ENCODE results near the gene FANCG. TPM values are rescaled to one million over a fixed set of nuclear protein-coding genes. Genes with fewer than 3 reads are reported as not detected.

The FANCG gene
- total RNA-seq, 2 donors from 2014 or later: 2.2 to 19.1 TPM

- DNase-seq (ENCODE audit: low spot score) (no peak), ATAC-seq (ENCODE audit: insufficient number of reproducible peaks, low FRiP score, low read depth) (no peak)
- no peaks in the 10 kb centered on the region for H3K4me1 ChIP-seq (ENCODE audit: control insufficient read depth in 1 of 2, low read depth in 2 of 2)
- H3K4me3 ChIP-seq: no peak overlapping the region
- peaks cover 5% of the 10 kb centered on the region for H3K36me3 ChIP-seq
- H3K27ac ChIP-seq: no peak overlapping the region
- H3K27me3 ChIP-seq (replicated peaks; ENCODE audit: insufficient read depth): no peaks in the 10 kb centered on the region
- H3K9me3 ChIP-seq: no peaks in the 10 kb centered on the region
- no peak for TF ChIP-seq CTCF (IDR thresholded peaks at IDR 0.05)
Measured at GRCh38 chr9:35027860-35028259, 51.9 kb downstream of the FANCG start.

GRCh38 chr9:35027374-35027773, 52.4 kb downstream of the FANCG start:
- no peaks in the 10 kb centered on the region for H3K27me3 ChIP-seq (replicated peaks; ENCODE audit: insufficient read depth)
- ATAC-seq (ENCODE audit: insufficient number of reproducible peaks, low FRiP score, low read depth) (no peak), DNase-seq (ENCODE audit: low spot score) (no peak)
- TF ChIP-seq CTCF (IDR thresholded peaks at IDR 0.05): no peak
- peaks cover 8% of the 10 kb centered on the region for H3K36me3 ChIP-seq
- no peak overlapping the region for H3K4me3 ChIP-seq
- H3K27ac ChIP-seq: no peak overlapping the region
- H3K9me3 ChIP-seq: no peaks in the 10 kb centered on the region
- H3K4me1 ChIP-seq (ENCODE audit: control insufficient read depth in 1 of 2, low read depth in 2 of 2): no peaks in the 10 kb centered on the region

- H3K36me3 ChIP-seq: peaks cover 15% of the 10 kb centered on the region
- no peak for TF ChIP-seq CTCF (IDR thresholded peaks at IDR 0.05)
- H3K27ac ChIP-seq: no peak overlapping the region
- ATAC-seq (ENCODE audit: insufficient number of reproducible peaks, low FRiP score, low read depth) (no peak), DNase-seq (ENCODE audit: low spot score) (no peak)
- H3K27me3 ChIP-seq (replicated peaks; ENCODE audit: insufficient read depth): no peaks in the 10 kb centered on the region
- H3K4me1 ChIP-seq (ENCODE audit: control insufficient read depth in 1 of 2, low read depth in 2 of 2): no peaks in the 10 kb centered on the region
- no peak overlapping the region for H3K4me3 ChIP-seq
- no peaks in the 10 kb centered on the region for H3K9me3 ChIP-seq
Measured at GRCh38 chr9:35026671-35027070, 53.1 kb downstream of the FANCG start.

Other genes with a start within 250 kb of the FANCG start
- gene PHF24, start 121.7 kb downstream of the FANCG start, total RNA-seq: under 1 TPM; 0.27 to 0.35 TPM
- gene DNAJB5, start 90.2 kb downstream of the FANCG start, total RNA-seq: 10 to 100 TPM; 51.0 to 61.5 TPM
- gene VCP, start 7.3 kb downstream of the FANCG start, total RNA-seq: 100 to 1,000 TPM; 179 to 204 TPM
- 10 to 100 TPM; 10.8 to 13.9 TPM for gene PIGO, start 16.6 kb upstream of the FANCG start, total RNA-seq
- 10 to 100 TPM; 51.7 to 84.1 TPM for gene STOML2, start 23.2 kb upstream of the FANCG start, total RNA-seq
- 10 to 100 TPM; 30.2 to 33.6 TPM for gene ATOSB, start 35.9 kb upstream of the FANCG start, total RNA-seq
- gene UNC13B, start 82.1 kb upstream of the FANCG start, total RNA-seq: 10 to 100 TPM; 38.1 to 47.4 TPM